SJSA1 (cell line): Measurements from ENCODE around the gene FAM47E. TPM values are rescaled to one million over a fixed set of nuclear protein-coding genes. Genes with fewer than 3 reads are reported as not detected.

Experiments
- DNase-seq, 2 experiments: peaks; one replicate each; pipeline ENCODE4 v3.0.0-alpha.2; 2015 to 2020; ENCODE audit warnings: low spot score in 2 of 2, low read depth in 1 of 2
- H3K27ac ChIP-seq: fragments of 250-450 bp; sonication (Bioruptor Pico); 2 replicates; pipeline ENCODE4 v1.5.1; 2020; ENCODE audit warnings: mild to moderate bottlenecking, moderate library complexity
- H3K27me3 ChIP-seq: fragments of 250-450 bp; sonication (Bioruptor Pico); replicated peaks from 2 replicates; pipeline ENCODE4 v1.5.1; 2020; ENCODE audit warnings: mild to moderate bottlenecking, moderate library complexity
- H3K36me3 ChIP-seq: fragments of 250-450 bp; sonication (Bioruptor Pico); 2 replicates; pipeline ENCODE4 v1.5.1; 2020; ENCODE audit warnings: mild to moderate bottlenecking
- H3K4me1 ChIP-seq: fragments of 250-450 bp; sonication (Bioruptor Pico); replicated peaks from 2 replicates; pipeline ENCODE4 v1.6.1; 2021; ENCODE audit warnings: mild to moderate bottlenecking
- H3K4me3 ChIP-seq: fragments of 250-450 bp; sonication (Bioruptor Pico); 2 replicates; pipeline ENCODE4 v1.5.1; 2020; ENCODE audit warnings: mild to moderate bottlenecking
- H3K9me3 ChIP-seq: fragments of 250-450 bp; sonication (Bioruptor Pico); replicated peaks from 2 replicates; pipeline ENCODE4 v1.5.1; 2020; ENCODE audit warnings: mild to moderate bottlenecking
- total RNA-seq: library from RNA; depleted of rRNA; stranded (reverse); fragments of >200 nt; shearing (Covaris generic); gene quantifications from 2 replicates; pipeline ENCODE4 v1.2.3, GENCODE V29; 2014

The FAM47E gene
- total RNA-seq, 1 experiment from 2014 or later, result not detected

- Histone ChIP-seq H3K9me3 (no peaks in the 10 kb centered on the region), H3K36me3 (peaks cover 16% of the 10 kb centered on the region), H3K4me1 (peaks cover 35% of the 10 kb centered on the region), H3K27me3 (no peaks in the 10 kb centered on the region), H3K4me3 (peak overlapping the region; percentile 59), H3K27ac (no peak overlapping the region)
- DNase-seq, result no peak
Measured at GRCh38 chr4:76305033-76305687, 53.6 kb downstream of the FAM47E start.

DNA sequence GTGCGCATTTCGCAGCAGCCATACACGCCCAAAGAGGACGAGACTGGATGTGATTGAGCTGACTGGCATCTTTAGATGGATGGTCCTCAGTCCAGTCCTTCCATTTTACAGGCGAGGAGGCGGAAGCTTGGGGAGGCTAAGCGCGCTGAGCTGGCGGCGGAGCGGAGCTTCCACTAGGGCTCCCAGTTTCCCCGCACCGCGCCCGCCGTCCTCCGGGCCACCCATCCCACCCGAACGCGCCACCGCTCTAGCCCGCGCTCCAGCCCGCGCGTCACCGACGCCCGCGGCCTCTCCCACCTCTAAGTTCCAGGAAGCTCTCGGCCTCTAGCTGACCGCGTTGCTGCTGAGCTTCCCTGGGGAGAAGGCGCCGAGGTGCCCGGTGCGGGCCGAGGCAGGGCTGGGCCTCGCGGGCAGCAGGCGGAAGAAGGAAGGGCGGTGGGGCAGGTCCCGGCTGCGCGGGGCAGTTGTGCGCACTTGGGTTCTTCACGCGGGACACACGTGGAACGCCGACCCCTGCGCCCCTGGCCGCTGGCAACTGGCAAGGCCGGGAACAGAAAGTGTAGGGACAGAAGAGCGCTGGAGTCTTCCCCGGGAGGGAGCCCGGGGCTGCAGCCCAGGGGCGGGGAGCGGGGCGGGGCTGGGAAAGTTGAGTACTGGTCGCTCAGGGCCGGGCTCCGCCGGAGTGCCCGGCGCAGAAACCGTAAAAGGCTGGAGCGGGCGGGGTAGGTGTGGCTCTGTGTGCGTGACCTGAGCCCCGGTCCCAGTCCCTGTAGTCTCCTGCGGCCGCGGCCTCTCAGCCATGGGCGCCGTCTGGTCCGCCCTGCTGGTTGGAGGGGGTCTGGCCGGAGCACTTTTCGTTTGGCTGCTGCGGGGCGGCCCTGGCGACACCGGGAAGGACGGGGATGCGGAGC is 54.7 kb downstream of the FAM47E start, which contains the start of gene STBD1:
Gene STBD1 (plus strand): TSS at position 763 of the 911 bp plus-strand sequence. CDS start 37 bp downstream, at position 800.
- H3K9me3 ChIP-seq, result no peaks in the 10 kb centered on the region
- peaks cover 21% of the 10 kb centered on the region for H3K36me3 ChIP-seq
- peak; percentile 82 to 84 for DNase-seq
- peaks cover 24% of the 10 kb centered on the region for H3K4me1 ChIP-seq
- H3K27me3 ChIP-seq, result no peaks in the 10 kb centered on the region
- peak within 1 kb of the TSS; percentile 59 for H3K4me3 ChIP-seq
- H3K27ac ChIP-seq, result peak within 1 kb of the TSS; percentile 55

- H3K4me1 ChIP-seq, result peaks cover 16% of the 10 kb centered on the region
- peak overlapping the region; percentile 59 for H3K4me3 ChIP-seq
- DNase-seq, result peak; percentile 59 to 65
- H3K27me3 ChIP-seq, result no peaks in the 10 kb centered on the region
- peaks cover 21% of the 10 kb centered on the region for H3K36me3 ChIP-seq
- H3K27ac ChIP-seq, result peak overlapping the region; percentile 55
- no peaks in the 10 kb centered on the region for H3K9me3 ChIP-seq
Measured at GRCh38 chr4:76306882-76307659, 55.5 kb downstream of the FAM47E start.

GRCh38 chr4:76307660-76308014 is 56.1 kb downstream of the FAM47E start:
- H3K4me1 ChIP-seq, result peaks cover 13% of the 10 kb centered on the region
- no peak overlapping the region for H3K27ac ChIP-seq
- H3K9me3 ChIP-seq, result no peaks in the 10 kb centered on the region
- H3K27me3 ChIP-seq, result no peaks in the 10 kb centered on the region
- H3K36me3 ChIP-seq, result peaks cover 21% of the 10 kb centered on the region
- peak overlapping the region; percentile 59 for H3K4me3 ChIP-seq
- DNase-seq, result no peak

DNA sequence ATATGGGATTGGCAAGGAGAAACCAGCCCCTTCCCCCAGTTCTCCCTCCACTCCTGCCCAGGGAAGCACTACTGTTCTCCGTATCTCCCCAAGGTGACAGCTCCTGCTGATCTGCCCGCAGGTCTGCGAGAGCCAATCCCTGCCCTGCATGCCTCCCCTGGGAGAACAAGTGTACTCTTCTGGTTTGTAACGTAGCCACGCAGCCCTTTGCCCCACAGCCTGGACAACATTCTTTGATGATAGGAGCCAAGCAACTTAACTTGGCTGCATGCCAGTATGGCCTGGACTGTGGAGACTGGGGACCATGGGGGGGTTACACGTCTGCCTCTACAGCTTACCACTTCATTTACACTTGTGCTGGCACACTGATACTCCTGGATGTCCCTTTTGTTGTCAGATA is 57.0 kb downstream of the FAM47E start:
- Histone ChIP-seq H3K27ac (no peak overlapping the region), H3K4me3 (no peak overlapping the region), H3K36me3 (peaks cover 21% of the 10 kb centered on the region), H3K27me3 (no peaks in the 10 kb centered on the region), H3K9me3 (no peaks in the 10 kb centered on the region), H3K4me1 (peaks cover 13% of the 10 kb centered on the region)
- no peak for DNase-seq

DNA sequence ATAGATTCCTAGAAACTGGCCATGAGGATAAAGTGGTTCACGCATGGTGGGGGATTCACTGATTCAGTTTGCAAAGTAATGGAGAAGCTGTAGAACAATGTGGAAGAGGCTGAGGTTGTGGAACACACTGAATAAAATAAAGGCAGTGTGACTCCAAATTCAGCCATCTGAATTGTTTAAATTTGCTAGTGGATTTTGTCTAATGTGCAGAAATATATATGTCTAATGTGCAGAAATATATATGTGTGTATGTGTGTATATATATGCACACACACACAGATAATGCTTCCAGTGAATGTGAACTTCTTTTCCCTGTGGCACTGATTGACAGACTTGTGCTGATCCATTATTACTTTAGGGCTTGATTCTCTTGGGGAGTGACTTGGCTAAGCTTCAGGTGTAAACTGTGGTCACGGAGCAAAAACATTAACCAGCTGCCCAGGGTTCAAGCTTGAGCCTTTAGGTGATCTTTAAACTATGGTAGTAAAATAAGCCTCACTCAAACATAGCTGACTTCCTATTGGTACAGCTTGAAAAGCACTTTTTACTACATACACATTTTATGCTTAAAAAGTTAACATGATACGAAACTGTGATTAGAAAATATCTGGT is 58.5 kb downstream of the FAM47E start:
- Histone ChIP-seq H3K4me1 (peaks cover 13% of the 10 kb centered on the region), H3K27ac (no peak overlapping the region), H3K9me3 (no peaks in the 10 kb centered on the region), H3K27me3 (no peaks in the 10 kb centered on the region), H3K36me3 (peaks cover 21% of the 10 kb centered on the region), H3K4me3 (no peak overlapping the region)
- DNase-seq, result no peak

- Histone ChIP-seq H3K4me1 (peaks cover 9% of the 10 kb centered on the region), H3K4me3 (no peak overlapping the region), H3K36me3 (peaks cover 21% of the 10 kb centered on the region), H3K9me3 (0 out of 2 replicates have a peak, but pooled peaks cover 1% of the 10 kb centered on the region), H3K27me3 (no peaks in the 10 kb centered on the region), H3K27ac (no peak overlapping the region)
- DNase-seq, result no peak
Measured at GRCh38 chr4:76310683-76311082, 59.2 kb downstream of the FAM47E start.

GRCh38 chr4:76311896-76312331 is 60.4 kb downstream of the FAM47E start:
- H3K27ac ChIP-seq, result no peak overlapping the region
- no peak for DNase-seq
- H3K4me3 ChIP-seq, result no peak overlapping the region
- no peaks in the 10 kb centered on the region for H3K27me3 ChIP-seq
- H3K36me3 ChIP-seq, result peaks cover 21% of the 10 kb centered on the region
- 0 out of 2 replicates have a peak, but pooled peaks cover 3% of the 10 kb centered on the region for H3K9me3 ChIP-seq
- H3K4me1 ChIP-seq, result peaks cover 7% of the 10 kb centered on the region

- Histone ChIP-seq H3K27me3 (no peaks in the 10 kb centered on the region), H3K9me3 (0 out of 2 replicates have a peak, but pooled peaks cover 3% of the 10 kb centered on the region), H3K4me3 (no peak overlapping the region), H3K36me3 (peaks cover 21% of the 10 kb centered on the region), H3K4me1 (peaks cover 4% of the 10 kb centered on the region), H3K27ac (no peak overlapping the region)
- DNase-seq, result no peak
Measured at GRCh38 chr4:76312457-76312856, 60.9 kb downstream of the FAM47E start.

GRCh38 chr4:76313547-76313946 is 62.0 kb downstream of the FAM47E start:
- Histone ChIP-seq H3K4me3 (no peak overlapping the region), H3K27me3 (no peaks in the 10 kb centered on the region), H3K27ac (no peak overlapping the region)

GRCh38 chr4:76315267-76315918 is 63.9 kb downstream of the FAM47E start:
- Histone ChIP-seq H3K36me3 (peaks cover 2% of the 10 kb centered on the region; the same call in 1 of the 2 replicates), H3K4me3 (no peak overlapping the region), H3K4me1 (no peaks in the 10 kb centered on the region), H3K27ac (no peak overlapping the region), H3K27me3 (no peaks in the 10 kb centered on the region), H3K9me3 (peaks cover 9% of the 10 kb centered on the region; the same call in 1 of the 2 replicates)
- no peak for DNase-seq

More at GRCh38 chr4:76313547-76313946, 62.0 kb downstream of the FAM47E start:
- H3K36me3 ChIP-seq, result peaks cover 21% of the 10 kb centered on the region
- DNase-seq, result no peak
- 0 out of 2 replicates have a peak, but pooled peaks cover 3% of the 10 kb centered on the region for H3K9me3 ChIP-seq
- no peaks in the 10 kb centered on the region for H3K4me1 ChIP-seq

- Histone ChIP-seq H3K9me3 (peaks cover 9% of the 10 kb centered on the region; the same call in 1 of the 2 replicates), H3K4me3 (no peak overlapping the region), H3K36me3 (no peaks in the 10 kb centered on the region), H3K4me1 (no peaks in the 10 kb centered on the region), H3K27me3 (no peaks in the 10 kb centered on the region), H3K27ac (no peak overlapping the region)
- DNase-seq, result no peak
Measured at GRCh38 chr4:76316131-76316530, 64.6 kb downstream of the FAM47E start.
